ENCODE measurements around the gene AOAH.
"Not testable (repeated sequence)": the region's sequence is repeated elsewhere in the genome, so short reads cannot be mapped to it uniquely, and the experiment has no call there.

The AOAH gene

DNA sequence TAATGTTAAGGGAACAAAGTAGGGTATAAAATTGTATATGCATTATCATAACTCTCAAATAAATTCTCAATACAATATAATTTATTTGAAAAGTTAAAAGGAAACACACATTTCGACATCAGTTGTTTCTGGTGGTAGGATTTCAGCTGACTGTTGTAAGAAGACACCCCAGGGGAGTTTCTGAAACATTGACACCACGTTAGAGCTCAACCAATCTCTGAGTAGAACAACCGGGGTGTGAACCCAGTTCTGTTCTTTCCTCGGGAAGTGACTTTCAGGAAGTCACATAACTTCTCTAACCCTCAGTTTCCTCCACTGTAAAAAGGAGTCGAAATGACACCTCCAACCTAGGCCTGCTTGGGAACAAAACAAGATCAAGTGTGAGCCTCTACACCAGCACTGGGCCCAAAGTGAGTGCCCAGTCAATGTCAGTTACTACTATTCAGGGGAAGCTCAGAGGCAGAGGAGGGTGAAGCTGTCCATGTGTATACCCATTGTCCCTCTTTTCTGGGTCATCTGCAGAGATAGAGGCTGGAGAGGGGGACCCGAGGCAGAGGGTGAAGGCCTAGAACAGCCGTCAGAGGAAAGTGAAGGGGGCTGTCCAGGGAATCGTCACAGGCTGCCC lies 67.1 kb downstream of the AOAH start:
- no peak for DNase-seq (ENCODE audit: low spot score)

DNA sequence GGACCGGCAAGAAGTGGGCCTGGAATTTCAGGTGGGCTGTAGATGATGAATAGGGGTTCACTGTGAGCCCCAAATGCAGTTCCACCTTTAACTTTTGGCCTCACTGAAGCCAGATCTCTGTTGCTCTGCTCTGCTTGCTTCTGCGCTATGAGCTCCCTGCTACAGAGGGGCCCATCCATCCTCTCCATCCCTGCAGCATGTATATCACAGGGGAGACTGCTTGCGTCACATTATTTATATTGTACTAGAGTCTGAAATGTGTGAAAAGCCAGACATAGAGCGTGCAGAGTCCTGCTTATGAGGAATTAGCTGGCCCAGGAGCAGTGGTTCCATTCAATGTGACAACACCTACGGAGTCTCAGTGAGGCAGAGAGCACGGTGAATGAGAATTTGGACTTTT lies 69.9 kb downstream of the AOAH start:
- no peak for DNase-seq (ENCODE audit: low spot score)

DNA sequence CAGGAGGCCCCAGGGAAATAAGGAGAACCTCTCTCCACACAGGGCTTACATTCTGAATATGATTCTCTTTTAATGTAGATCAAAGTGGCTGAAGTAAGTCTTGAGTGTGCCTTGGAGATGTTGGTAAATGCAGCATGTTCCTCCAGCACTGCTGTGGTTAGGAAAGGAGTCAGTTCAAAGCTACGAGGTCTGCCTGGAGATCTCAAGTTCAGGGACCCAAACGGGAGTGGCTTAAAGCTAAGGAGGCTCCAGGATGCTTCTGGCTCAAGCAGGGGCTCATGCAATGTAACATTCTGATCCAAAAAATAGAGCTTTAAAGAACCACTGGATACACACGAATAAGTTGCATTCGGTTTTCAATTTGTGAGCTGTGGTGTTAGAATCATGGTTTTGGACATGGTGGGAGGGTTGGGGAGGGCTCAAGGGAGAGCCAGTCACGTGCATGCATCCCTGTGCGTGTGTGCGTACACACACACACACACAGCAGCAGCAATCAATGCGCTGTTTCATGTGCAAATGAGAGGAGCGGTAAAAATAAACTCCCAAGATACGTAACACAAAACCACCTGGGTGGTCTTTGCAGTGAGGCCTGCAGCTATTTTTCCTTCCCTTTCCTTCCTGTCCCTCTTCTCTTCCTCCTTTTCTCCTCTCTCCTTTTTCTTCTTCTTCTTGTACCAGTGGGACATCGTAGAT lies 70.5 kb downstream of the AOAH start:
- no peak for DNase-seq (ENCODE audit: low spot score)

DNA sequence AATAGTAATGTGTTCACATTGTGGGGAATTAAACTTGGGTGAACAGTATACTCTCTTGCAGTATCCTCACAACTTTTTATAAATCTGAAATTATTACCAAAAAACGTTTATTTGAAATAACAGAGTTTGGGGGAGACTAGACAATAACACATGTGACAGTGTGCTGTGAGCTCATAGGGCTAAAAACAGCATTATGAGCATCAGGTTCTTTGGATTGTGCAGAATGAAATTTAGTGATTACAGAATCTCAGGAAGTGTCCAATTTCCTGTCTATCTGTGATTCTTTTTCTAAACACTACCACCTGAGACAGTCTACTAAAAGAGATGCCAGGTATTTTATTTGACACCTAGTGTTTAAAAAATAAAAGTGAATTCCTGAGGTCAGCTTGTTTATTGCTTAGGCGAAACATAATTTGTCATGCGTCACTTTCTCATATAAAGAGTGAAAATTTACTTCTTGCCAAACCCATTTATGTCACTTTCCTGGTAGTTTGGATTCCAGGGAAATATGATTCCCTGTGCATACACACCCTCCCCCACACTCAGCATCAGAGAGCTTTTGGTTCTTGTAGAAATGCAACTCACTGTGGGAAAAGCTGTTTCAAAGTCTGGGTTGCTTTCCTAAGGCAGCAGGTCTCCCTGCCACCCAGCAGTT lies 71.2 kb downstream of the AOAH start:
- DNase-seq (ENCODE audit: low spot score): no peak

DNA sequence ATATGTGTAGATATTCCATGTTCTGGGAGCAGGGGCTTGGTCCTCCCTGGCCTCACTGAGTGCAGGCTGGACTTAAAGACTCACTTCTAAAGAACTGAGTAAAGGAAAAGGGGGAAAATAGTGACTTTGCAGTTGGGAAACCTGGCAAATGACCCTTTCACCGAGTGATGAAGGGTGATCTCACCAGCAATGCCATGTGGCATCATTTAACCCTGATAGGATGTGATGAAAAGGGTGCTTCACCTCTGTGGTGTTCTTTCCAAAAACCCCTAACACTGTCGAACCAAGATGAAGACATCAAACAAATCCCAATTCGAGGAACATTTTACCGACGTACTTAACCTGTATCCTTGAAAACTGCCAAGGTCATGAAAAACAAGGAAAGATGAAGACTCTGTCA lies 71.9 kb downstream of the AOAH start:
- no peak for DNase-seq (ENCODE audit: low spot score)

DNA sequence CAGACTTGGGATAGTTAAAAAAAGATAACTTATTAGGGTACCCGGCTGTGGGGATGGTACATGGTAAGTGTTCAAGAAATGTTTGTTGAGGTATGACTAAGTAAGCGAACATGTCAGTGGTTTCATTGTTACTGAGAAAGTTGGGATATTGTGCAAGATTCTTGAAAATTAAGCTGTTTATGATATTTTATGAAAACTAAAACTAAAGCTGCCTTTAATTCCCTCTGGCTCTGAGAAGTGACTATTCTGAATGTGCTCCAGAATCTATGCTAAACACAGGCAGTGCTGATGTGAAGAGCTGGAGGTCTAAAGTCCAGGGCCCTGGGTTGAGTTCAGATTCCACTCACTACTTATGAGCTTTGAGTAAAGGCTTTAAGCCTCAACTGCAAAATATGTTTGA lies 72.9 kb downstream of the AOAH start:
- DNase-seq (ENCODE audit: low spot score): no peak

DNA sequence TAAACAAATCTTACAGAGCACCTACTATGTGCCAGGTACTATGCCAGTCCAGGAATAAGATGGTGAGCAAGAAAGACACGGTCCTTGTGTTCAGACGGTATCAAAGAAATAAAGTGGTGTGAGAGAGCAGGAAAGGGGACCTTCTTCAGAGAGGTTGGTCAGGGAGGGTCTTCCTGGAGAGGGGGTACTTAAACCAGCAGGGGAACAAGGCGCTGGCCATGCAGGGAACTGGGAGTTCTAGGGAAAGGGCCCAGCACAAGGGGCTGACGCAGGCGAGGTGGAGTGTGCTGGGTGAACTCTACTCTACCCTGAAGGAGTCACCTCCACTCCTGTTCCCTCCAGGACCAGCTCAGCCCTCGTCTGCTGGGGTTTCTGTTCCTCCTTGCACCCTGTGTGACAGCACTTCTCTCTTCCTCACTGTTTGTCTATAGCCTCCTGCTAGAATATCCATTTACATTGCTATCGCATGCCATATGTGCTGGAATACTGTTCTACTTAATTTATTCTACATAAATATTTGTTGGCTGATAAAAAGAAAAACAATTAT lies 73.5 kb downstream of the AOAH start:
- no peak for DNase-seq (ENCODE audit: low spot score)

DNA sequence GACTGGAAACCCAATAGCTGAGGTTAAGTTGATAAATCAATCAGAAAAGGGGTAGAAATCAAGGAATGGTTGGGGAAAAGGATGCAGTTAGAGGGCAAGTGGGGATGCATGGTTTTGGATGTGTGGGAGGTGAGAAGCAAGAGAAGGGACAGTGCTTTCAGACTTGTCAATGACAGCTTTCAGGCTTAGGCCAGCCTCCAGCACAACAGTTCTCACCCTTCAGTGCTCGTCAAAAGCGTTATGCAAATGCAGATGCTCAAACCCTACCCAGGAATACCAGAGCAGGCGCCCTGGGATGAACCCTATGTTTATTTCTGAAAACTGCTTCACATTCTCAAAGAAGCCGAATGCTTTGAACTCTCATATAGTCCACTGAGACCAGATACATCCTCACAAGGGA lies 74.0 kb downstream of the AOAH start:
- DNase-seq (ENCODE audit: low spot score): no peak

DNA sequence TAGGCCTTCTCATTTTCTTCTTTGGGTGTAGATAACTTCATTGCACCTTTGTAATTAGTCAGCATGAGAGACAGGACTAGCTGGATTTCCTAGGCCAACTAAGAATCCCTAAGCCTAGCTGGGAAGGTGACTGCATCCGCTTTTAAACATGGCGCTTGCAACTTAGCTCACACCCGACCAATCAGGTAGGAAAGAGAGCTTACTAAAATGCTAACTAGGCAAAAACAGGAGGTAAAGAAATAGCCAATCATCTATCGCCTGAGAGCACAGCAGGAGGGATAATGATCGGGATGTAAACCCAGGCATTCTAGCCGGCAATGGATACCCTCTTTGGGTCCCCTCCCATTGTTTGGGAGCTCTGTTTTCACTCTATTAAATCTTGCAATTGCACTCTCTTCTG lies 75.0 kb downstream of the AOAH start:
- DNase-seq (ENCODE audit: low spot score): not testable (repeated sequence)

DNA sequence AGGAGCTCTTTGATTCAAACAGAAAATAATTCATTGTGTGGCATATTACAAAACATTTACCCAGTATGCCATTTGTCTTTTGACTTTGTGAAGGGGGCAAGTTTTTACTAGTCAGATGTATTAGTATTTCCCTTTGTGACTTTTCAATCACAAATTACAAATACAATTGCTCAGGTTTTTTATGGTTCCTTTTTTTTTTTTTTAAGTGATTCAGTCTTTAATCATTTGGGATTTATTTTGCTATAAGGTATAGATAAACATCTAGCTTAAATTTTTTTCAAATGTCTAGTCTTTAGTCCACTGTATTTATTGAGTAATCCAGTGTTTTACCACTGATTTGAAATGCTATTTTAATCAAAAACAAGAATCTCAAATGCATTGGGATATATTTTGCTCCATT lies 75.9 kb downstream of the AOAH start:
- no peak for DNase-seq (ENCODE audit: low spot score)

DNA sequence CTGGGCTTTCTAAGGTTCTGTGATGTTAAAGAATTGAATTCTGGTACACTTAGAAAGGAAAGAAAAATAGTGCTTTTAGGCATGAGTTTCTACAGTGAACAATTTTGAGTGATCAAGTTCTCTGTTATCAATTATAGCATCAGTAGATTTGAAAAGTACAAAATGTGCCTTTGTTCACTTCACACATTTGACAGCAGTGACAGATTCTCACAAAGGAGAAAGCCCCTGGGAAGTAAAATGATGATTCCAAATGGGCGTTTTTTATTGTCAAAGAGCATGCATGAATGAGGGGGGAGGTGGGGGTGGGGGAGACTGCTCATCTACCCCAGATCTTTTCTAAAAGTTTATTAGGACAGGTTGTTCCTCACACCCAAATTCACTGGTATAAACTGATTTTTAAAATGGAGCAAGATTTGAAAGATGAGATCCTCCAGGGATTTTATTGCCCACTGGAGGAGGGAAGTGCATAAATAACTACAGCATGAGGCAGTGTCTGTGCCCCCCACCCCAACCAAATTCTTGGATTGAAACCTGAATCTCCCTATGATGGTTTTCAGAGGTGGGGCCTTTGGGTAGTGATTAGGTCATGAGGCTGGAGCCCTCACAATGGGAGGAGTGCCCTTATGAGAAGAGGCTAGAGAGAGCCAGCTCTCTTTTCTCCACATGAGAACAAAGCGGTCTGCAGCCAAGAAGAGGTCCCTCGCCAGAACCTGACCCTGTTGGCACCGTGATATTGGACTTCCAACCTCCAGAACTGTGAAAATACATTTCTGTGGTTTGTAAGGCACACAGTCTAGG lies 79.5 kb downstream of the AOAH start:
- no peak for DNase-seq (ENCODE audit: low spot score)

DNA sequence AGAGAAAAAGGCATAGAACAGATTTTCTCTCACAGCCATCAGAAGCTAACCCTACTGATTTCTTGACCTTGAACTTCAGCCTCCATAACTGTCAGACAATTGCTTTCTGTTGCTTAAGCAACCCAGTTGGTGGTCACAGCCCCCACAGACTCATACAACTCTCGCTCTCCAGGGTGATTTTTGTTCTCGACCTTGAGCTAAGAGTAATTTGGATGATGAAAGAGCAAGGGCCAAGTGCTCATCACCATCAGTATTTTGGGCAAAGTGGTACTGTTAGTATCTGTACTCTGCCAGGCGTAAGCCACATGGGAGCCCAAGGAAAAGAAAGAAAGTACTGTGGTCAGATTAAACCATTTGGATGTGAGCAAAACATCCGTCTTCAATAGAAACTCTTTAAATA lies 81.9 kb downstream of the AOAH start:
- no peak for DNase-seq (ENCODE audit: low spot score)

DNA sequence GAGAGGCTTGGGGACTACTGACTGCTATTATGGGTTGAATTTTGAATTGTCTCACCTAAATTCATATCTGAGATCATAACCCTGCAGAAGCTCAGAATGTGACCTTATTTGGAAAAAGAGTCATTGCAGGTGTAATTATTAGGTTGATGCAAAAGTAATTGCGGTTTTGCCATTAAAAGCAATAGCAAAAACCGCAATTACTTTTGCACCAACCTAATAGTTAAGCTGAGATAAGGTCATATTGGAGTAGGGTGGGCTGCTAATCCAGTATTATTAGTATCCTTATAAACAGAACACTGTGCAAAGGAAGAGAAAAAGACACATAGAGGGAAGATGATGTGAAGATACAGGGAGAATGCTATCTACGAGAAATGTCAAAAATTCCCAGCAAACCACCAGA lies 82.3 kb downstream of the AOAH start:
- DNase-seq (ENCODE audit: low spot score): no peak

DNA sequence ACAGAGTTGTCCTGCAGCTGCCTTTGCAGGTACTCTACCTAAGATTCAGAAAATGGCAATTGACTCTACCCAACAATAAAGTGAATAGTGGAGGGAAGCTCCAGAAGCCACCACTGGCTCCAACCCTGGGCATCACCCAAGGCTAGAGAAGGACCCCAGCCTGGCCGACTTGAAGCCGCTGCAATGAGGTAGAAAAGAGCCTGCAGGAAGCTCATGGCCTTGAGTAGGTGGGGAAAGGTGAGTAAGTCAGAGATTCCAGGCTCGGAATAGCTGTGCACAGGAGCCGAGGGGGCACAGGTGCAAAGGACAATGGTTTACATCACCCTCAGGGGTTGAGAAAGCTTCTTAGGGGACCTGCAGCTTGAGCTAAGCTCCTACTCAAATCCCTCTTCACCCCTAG lies 83.6 kb downstream of the AOAH start:
- no peak for DNase-seq (ENCODE audit: low spot score)

DNA sequence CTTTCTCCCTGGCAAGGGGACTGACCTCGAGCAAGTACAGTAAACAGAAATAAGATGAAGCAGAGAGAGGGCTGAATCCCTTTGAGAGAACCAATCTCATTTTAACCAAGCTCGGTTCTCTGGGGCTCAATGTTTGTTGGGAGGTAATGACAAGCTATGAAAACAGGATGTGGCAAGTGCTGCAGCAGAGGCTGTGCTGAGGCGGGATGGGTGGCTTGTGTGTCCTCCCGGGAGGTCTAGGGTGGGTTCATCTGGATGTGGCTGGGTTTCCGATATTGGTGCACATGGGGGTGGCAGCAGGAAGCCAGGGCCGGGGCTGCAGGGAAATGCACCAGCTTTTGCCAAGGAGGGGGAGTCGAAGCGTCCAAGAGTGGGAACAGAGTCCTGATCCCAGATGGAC lies 84.5 kb downstream of the AOAH start:
- DNase-seq (ENCODE audit: low spot score): peak; percentile 40

DNA sequence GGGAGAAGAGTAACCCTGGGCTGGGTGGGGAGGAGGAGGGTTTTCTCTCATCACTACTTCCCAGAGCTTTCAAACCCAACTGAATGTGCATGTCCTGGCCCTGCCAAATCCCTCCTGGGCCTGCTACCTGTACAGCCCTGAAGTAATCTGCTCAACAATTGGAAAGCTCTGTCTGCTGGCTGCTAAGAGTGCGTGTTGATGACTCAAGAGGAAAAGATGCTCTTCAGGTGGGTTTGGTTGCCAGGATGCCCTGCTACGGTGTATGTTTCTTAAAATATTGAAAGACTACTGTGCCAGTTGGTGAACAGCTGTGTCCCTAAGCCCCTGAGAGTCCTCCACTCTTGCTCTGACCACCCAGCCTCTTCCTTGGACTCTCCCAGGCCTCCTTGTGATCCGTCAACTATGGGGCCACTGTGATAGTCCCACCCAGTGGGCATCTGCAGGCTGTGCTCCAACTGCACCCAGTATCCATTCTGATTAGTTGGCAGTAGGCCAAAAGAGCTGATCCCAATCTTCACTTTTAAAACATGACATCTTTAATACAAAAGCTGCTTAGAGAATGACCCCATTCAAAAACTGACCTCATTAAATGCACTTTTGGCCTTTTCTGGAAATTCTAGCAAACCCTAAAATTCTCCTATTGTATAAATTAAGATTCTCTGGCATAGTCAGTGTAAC lies 85.6 kb downstream of the AOAH start:
- DNase-seq (ENCODE audit: low spot score): no peak

DNA sequence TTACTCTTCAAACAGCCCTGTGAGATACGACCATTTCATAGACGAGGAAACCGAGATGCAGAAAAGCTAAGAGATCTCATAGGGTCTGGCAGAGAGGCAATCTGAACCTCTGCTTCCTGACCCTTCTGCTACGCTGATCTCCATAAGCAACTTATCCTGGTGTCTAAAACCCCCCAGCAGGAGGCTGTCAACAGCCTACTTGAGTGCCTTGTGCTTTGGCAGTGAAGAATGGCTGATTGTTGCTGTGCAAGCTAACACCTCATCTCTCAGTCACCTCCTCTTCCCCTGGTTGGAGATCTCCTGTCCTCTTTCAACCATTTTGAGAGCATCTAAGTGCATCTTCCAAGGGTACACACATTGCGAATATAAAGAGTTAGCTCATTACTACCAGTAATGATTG lies 86.2 kb downstream of the AOAH start:
- no peak for DNase-seq (ENCODE audit: low spot score)

DNA sequence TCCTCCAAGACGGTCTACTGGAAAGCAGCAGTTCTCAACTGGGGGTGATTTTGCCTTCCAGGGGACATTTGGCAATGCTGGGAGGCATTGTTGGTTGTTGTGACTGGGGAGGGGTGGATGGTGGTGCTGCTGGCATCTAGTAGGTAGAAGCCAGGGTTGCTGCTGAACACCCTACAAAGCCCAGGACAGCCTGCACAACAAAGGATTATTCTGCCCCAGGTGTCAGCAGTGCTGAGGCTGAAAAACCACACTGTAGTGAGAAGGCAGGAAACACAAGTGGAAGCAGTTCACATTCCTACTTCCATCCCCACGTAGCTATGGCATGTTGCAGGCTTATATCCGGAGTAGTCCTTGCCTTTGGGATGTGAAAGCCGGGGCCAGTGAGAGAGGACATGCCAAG lies 86.9 kb downstream of the AOAH start:
- no peak for DNase-seq (ENCODE audit: low spot score)

DNA sequence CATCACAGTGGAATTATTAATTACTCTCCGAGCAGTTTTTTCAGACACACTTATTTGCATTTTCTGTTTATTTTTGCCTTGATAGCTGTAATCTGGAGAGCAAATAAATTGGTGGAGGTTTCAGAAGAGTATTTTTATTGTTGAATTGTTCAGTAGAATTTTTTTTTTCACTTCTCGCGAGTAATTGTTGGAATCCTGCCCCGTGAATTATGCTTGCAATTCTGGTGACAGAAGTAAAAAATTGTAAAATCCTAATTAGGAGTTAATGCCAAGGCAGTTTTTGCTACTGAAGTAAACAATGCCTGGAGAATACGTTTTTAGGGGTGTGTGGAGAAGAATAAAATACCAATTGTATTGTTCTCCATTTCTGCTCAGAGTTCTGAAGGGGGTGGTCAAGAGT lies 88.2 kb downstream of the AOAH start:
- DNase-seq (ENCODE audit: low spot score): no peak

DNA sequence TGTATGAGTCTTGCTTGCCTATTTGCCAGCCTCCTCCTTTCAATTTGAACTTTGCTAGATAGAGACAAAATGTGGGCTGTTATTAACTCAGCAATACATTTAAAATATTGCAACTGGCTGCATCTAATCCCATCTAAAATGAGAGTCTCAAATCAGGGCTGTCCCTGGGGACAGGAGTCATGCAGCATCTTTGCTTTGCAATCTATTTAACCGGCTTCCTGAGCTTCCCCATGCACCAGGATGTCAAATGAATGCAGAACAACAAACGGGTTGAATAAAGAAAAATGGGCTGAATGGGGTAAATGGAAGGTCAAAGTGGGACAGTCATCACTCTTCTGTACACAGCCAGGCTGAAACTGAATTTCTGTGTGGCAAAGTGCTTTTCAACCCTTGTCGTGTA lies 89.2 kb downstream of the AOAH start:
- DNase-seq (ENCODE audit: low spot score): no peak

DNA sequence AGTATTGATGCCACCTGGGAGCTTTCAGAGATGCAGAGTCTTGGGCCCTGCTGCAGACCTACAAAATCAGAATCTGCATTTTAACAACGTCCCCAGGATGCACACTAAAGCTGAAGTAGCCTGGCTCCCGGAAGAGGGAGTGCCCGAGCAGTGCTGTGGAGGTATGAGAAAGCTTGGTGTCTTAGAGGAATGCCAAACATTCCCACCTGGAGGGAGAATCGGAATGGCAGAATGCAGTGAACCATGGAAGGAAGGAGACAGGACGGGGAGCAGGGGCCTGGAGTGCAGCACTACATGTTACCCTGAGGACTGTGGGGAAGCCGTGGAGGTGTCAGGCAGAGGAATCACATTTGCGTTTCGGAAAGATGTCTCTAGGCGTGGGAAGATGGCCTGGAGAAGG lies 90.9 kb downstream of the AOAH start:
- DNase-seq (ENCODE audit: low spot score): no peak

DNA sequence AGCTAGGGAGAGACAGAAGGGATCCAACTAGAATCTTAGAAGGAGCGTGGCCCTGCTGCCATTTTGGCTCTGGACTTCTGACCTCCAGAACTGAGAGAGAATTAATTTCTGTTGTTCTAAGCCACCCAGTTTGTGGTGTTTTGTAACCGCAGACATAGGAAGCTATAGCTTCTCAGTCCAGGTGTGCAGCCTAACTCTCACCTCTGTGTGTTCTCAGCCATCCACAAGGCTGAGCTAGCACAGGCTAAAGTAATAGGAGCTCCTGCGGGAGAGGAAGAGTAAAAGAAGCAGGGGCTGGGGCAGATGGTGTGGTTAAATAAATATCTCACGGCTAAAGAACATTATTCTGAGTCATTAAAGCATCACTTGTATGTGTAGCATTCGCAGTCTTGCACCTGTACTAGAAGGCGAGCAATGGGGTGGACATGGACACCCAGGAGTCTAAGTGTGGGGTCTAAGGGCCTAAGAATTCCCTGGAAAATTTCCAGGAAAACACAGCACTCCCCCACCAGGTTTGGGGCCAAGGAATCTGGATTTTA lies 94.1 kb downstream of the AOAH start:
- no peak for DNase-seq (ENCODE audit: low spot score)

Data from CD4-positive, alpha-beta T cell treated with Interleukin-15 for 4 hours (primary cell).